Neuron (in vitro differentiated cells): ENCODE measurements around the gene WDR18.
A peak's percentile ranks its signal among the peaks of the same experiment; 100 is the strongest.

Experiments used
- H2AFZ ChIP-seq: one replicate; pipeline ENCODE4 v1.6.1; 2013; ENCODE audit warnings: low read depth, mild to moderate bottlenecking, inconsistent platforms, low read length, moderate library complexity
- H3K27me3 ChIP-seq: one replicate; pipeline ENCODE4 v1.6.1; 2013; ENCODE audit warnings: low read length; ENCODE audit not compliant: insufficient read depth
- H3K36me3 ChIP-seq: one replicate; pipeline ENCODE4 v1.6.1; 2013; ENCODE audit warnings: low read length; ENCODE audit not compliant: insufficient read depth
- H3K4me1 ChIP-seq: one replicate; pipeline ENCODE4 v1.6.1; 2013; ENCODE audit warnings: low read length; ENCODE audit not compliant: insufficient read depth
- H3K4me3 ChIP-seq: 2 replicates; pipeline ENCODE4 v1.5.1; 2013; ENCODE audit warnings: mild to moderate bottlenecking, low read length, moderate library complexity
- H3K9me3 ChIP-seq: one replicate; pipeline ENCODE4 v1.6.1; 2013; ENCODE audit warnings: low read length

Gene WDR18

GRCh38 chr19:1014161-1015060 is 30.3 kb downstream of the WDR18 start:
- Histone ChIP-seq H3K4me1 (peaks cover 35% of the 10 kb centered on the region), H3K9me3 (no peaks in the 10 kb centered on the region), H2AFZ (no peak overlapping the region), H3K27me3 (no peaks in the 10 kb centered on the region), H3K36me3 (peaks cover 47% of the 10 kb centered on the region), H3K4me3 (no peak overlapping the region)

GRCh38 chr19:1015061-1015781 is 31.1 kb downstream of the WDR18 start:
- peaks cover 40% of the 10 kb centered on the region for H3K36me3 ChIP-seq
- H3K4me1 ChIP-seq = peaks cover 43% of the 10 kb centered on the region
- no peak overlapping the region for H2AFZ ChIP-seq
- H3K9me3 ChIP-seq = no peaks in the 10 kb centered on the region
- H3K4me3 ChIP-seq = no peak overlapping the region
- no peaks in the 10 kb centered on the region for H3K27me3 ChIP-seq

DNA sequence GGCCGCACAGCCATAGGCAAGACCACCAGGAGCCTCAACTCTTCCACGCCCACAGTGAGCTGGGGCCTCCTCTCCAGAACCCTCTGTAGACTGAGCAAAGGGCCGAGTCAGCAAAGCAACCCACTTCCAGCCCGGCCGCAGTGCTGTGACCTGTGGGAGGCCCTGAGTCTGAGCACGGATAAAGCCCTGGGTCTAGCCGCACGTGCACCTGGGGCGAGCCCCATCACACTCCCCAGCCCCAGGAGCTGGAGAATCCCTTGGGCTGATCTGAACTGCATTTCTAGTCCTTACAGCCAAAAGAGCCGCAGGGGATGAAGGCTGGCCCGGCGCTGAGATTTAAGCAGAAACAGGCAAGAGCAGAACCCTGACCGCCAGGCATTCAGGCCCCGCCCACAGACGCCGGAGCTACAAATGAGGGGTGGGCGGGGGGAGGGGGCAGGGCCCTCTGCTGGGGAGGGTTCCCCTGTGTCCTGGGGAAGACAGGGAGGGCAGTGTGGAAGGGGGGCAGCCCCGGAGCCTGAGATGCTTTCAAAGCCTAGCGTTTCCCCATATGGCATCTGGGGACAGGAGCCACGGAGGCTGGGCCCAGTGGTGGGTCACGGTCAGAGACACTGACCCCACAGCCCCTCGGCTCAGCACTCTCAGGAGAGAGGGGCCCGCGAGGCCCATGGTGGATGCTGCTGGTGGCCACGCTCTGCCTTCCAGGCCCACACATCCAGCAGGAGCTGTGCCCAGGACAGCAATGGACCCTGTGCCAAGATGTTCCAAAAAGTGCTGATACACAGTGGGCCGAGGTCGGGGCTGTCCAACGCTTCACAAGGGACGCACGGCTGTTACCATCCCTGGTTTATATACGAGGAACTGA is 31.9 kb downstream of the WDR18 start:
- Histone ChIP-seq H3K4me3 (no peak overlapping the region), H3K9me3 (no peaks in the 10 kb centered on the region), H3K27me3 (no peaks in the 10 kb centered on the region), H2AFZ (no peak overlapping the region), H3K4me1 (peaks cover 43% of the 10 kb centered on the region), H3K36me3 (peaks cover 38% of the 10 kb centered on the region)

- peaks cover 32% of the 10 kb centered on the region for H3K36me3 ChIP-seq
- H2AFZ ChIP-seq = no peak overlapping the region
- H3K9me3 ChIP-seq = no peaks in the 10 kb centered on the region
- H3K4me1 ChIP-seq = peaks cover 43% of the 10 kb centered on the region
- H3K4me3 ChIP-seq = no peak overlapping the region
- no peaks in the 10 kb centered on the region for H3K27me3 ChIP-seq
Measured at GRCh38 chr19:1016647-1017114, 32.5 kb downstream of the WDR18 start.

DNA sequence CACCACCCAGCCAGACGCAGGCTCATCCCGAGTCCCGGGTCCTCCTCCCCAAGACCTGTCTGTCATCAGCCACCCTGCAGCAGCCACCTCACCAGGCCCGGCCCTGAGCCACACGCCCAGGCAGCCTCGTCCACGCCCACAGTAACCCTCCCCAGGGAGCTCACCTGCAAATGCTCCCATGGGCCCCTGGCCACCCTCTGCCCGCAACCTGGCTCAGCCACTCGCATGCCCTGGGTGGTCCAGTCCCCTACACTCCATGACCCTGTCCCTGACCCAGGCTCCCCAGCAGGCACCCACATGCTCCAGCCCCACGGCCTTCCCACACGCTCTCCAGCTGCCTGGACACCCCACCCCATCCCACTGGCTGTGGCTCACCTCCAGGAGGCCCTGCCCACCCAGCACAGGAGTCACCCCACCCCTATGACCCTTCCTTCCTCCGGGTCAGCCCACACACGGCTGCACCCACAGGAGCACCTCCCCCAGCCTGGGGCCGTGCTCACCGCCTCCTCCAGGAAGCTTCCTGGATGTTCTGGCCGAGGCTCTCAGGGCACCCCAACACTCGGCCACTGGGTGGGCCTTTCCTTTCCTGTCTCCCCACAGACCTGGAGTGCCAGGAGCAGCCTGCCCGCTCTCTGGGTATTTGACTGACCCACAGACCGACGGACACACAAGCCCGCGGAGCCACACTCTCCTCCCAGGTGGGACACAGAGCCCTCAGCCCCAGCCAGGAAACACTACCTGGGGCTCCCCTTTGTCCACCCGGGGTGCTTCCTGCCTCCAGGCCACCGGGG is 33.2 kb downstream of the WDR18 start:
- no peaks in the 10 kb centered on the region for H3K27me3 ChIP-seq
- no peaks in the 10 kb centered on the region for H3K9me3 ChIP-seq
- H2AFZ ChIP-seq = no peak overlapping the region
- H3K36me3 ChIP-seq = peaks cover 26% of the 10 kb centered on the region
- peaks cover 43% of the 10 kb centered on the region for H3K4me1 ChIP-seq
- H3K4me3 ChIP-seq = no peak overlapping the region

DNA sequence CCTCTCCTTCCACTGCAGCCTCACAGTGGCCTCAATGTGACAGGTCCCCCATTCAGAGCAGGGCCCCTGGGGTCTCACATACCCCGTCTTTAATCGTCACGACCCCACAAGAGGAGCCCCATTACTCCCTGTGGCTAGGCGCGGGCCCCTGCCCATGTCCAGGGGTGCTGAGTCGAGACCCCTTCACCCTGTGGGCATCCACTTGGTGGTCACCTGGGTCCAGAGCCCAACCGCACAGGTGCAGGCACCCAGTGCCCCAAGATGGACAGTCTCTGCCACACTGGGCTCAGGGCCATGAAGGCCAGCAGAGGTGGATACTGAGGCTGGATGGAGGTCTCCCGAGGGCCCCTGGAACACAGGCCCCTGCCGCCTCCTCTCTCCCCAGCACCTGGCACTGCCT is 33.8 kb downstream of the WDR18 start:
- peaks cover 21% of the 10 kb centered on the region for H3K36me3 ChIP-seq
- H3K27me3 ChIP-seq = no peaks in the 10 kb centered on the region
- H3K4me3 ChIP-seq = no peak overlapping the region
- H3K9me3 ChIP-seq = no peaks in the 10 kb centered on the region
- H2AFZ ChIP-seq = no peak overlapping the region
- H3K4me1 ChIP-seq = peaks cover 43% of the 10 kb centered on the region

- Histone ChIP-seq H3K36me3 (peaks cover 17% of the 10 kb centered on the region), H3K27me3 (no peaks in the 10 kb centered on the region), H3K4me1 (peaks cover 43% of the 10 kb centered on the region), H3K9me3 (no peaks in the 10 kb centered on the region), H3K4me3 (no peak overlapping the region), H2AFZ (no peak overlapping the region)
Measured at GRCh38 chr19:1018393-1018792, 34.2 kb downstream of the WDR18 start.

GRCh38 chr19:1018932-1019615 is 34.9 kb downstream of the WDR18 start:
- no peaks in the 10 kb centered on the region for H3K9me3 ChIP-seq
- H3K4me1 ChIP-seq = peaks cover 43% of the 10 kb centered on the region
- H3K27me3 ChIP-seq = no peaks in the 10 kb centered on the region
- H2AFZ ChIP-seq = no peak overlapping the region
- H3K36me3 ChIP-seq = peaks cover 10% of the 10 kb centered on the region
- H3K4me3 ChIP-seq = peak overlapping the region; percentile 74

DNA sequence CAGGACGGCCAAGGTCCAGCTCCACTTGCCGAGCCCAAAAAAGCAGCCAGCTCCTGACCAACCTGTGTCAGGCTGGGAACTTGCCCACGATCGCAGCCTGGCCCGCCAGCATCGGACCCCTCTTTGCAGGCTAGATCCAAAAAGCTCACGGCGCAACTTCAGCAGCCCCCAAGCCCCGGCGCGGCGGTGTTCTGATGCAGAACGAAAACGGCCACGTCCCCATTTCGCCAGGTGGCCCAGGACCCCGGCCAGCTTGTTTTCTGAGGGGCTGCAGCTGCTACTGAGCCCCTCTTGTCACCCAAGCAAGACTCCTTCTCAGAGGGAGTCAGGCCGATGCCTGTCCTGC is 35.4 kb downstream of the WDR18 start:
- Histone ChIP-seq H2AFZ (no peak overlapping the region), H3K36me3 (peaks cover 5% of the 10 kb centered on the region), H3K4me3 (peak overlapping the region; percentile 74), H3K9me3 (no peaks in the 10 kb centered on the region), H3K27me3 (no peaks in the 10 kb centered on the region), H3K4me1 (peaks cover 43% of the 10 kb centered on the region)

DNA sequence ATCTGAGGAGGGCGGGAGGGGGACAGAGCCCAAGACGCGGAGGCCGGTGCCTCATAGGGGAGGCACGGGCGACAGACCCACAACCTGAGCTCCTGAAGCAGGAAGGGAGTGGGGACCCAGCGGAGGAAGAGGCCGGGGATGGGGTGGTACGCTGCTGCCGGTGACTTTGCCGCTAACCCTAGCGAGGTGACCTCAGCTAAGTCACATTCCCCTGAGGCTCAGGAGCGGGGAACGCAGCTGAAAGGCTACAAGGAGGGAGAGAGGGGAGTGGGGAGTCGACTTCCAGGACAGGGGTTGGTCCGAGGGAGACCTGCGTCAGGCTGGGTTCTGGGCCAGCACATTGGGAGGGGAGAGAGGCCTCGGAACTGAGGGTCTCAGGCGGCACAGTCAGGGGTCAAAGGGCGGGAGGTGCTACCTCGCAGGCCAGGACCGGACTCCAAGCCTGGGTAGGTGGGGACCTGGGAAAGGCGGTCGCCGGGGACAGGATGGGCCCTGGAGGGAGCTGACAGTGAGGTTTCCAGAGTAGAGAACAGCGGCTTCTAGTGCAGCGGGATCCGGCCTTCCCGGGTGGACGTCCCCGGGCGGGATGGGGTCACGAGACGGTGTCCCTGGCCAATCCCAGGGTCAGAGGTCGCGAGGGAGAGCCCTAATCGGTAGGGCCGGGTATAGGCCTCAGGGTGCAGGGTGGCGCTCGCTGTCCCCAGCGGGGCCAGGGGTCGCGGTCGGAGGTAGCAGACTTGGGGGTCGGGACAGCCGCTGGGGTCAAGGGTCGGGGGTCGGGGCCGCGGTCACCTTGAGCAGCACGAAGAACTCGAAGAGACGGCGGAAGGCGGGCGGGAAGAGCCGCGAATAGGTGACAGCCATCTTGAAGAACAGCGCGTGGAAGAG is 36.1 kb downstream of the WDR18 start:
- peaks cover 4% of the 10 kb centered on the region for H3K36me3 ChIP-seq
- H3K9me3 ChIP-seq = no peaks in the 10 kb centered on the region
- peak overlapping the region; percentile 74 for H3K4me3 ChIP-seq
- H3K4me1 ChIP-seq = peaks cover 43% of the 10 kb centered on the region
- H2AFZ ChIP-seq = no peak overlapping the region
- no peaks in the 10 kb centered on the region for H3K27me3 ChIP-seq

DNA sequence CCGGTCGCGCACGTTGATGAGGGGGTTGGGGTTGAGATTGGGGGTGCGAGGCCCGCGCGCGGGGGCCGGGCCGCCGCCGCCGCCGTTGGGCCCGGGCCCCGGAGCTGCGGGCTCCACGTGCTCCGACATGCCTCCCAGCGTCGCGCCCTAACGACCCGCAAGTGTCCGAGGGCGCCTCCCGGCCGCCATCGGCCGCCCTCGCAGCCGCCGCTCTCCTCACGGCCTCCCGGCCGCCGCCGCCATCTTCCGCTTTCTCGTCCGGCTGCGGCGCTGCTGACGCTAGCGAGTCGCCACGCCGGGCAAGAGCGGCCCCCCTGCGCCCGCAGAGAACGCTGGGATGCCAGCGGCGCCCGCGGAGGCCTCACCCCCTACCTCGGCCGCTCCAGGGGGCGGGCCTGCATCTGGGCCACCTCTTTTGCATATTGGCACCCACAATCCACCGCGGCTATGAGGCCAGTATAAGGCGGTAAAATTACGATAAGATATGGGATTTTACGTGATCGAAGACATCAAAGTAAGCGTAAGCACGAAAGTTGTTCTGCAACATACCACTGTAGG is 36.8 kb downstream of the WDR18 start, which contains the start of gene TMEM259:
Gene TMEM259, minus strand, starts transcription at position 256 of the 558 bp plus-strand sequence. Its CDS starts 127 bp downstream, at position 129.
- no peaks in the 10 kb centered on the region for H3K27me3 ChIP-seq
- H3K4me3 ChIP-seq = peak within 1 kb of the TSS; percentile 74
- no peaks in the 10 kb centered on the region for H3K9me3 ChIP-seq
- peaks cover 4% of the 10 kb centered on the region for H3K36me3 ChIP-seq
- no peak within 1 kb of the TSS for H2AFZ ChIP-seq
- H3K4me1 ChIP-seq = peaks cover 41% of the 10 kb centered on the region
